Central memory CD8-positive, alpha-beta T cell (primary cell): ENCODE data around the gene ICA1L.

Source experiments
- ATAC-seq: fragments of 150-1000 bp; cut with Tn5 transposase; replicated peaks from 2 replicates; pipeline ENCODE4 v1.10.0; 2022; ENCODE audit warnings: mild to moderate bottlenecking, moderate FRiP score, moderate number of reproducible peaks; ENCODE audit not compliant: poor library complexity, severe bottlenecking; ENCODE audit errors: extremely low read depth
- DNase-seq, 2 donors: peaks; one replicate each; pipeline ENCODE4 v3.0.0; 2021; ENCODE audit warnings: low spot score in 2 of 2
- H3K27ac Mint-ChIP-seq: one replicate; pipeline ENCODE4 v1.8.0; 2022; ENCODE audit warnings: low read depth, mild to moderate bottlenecking, moderate library complexity, mixed read lengths
- H3K27me3 Mint-ChIP-seq: one replicate; pipeline ENCODE4 v1.8.0; 2022; ENCODE audit warnings: mixed read lengths
- H3K36me3 Mint-ChIP-seq: one replicate; pipeline ENCODE4 v1.8.0; 2022; ENCODE audit warnings: mild to moderate bottlenecking, moderate library complexity, mixed read lengths; ENCODE audit not compliant: insufficient read depth
- H3K4me1 Mint-ChIP-seq: one replicate; pipeline ENCODE4 v1.8.0; 2022; ENCODE audit warnings: mixed read lengths
- H3K4me3 Mint-ChIP-seq: one replicate; pipeline ENCODE4 v1.8.0; 2022; ENCODE audit warnings: mild to moderate bottlenecking, moderate library complexity, mixed read lengths
- H3K9me3 Mint-ChIP-seq: one replicate; pipeline ENCODE4 v1.8.0; 2022; ENCODE audit warnings: mixed read lengths

Gene ICA1L

GRCh38 chr2:202765436-202765835 is 106.1 kb downstream of the ICA1L start:
- Mint-ChIP-seq H3K4me3 (no peak overlapping the region), H3K9me3 (no peaks in the 10 kb centered on the region), H3K27ac (no peak overlapping the region), H3K36me3 (peaks cover 23% of the 10 kb centered on the region), H3K27me3 (no peaks in the 10 kb centered on the region), H3K4me1 (peaks cover 10% of the 10 kb centered on the region)
- DNase-seq (no peak), ATAC-seq (no peak)

GRCh38 chr2:202764991-202765390 is 106.6 kb downstream of the ICA1L start:
- peaks cover 22% of the 10 kb centered on the region for H3K36me3 Mint-ChIP-seq
- H3K4me3 Mint-ChIP-seq: no peak overlapping the region
- DNase-seq (no peak), ATAC-seq (no peak)
- no peaks in the 10 kb centered on the region for H3K9me3 Mint-ChIP-seq
- no peak overlapping the region for H3K27ac Mint-ChIP-seq
- no peaks in the 10 kb centered on the region for H3K27me3 Mint-ChIP-seq
- H3K4me1 Mint-ChIP-seq: peaks cover 13% of the 10 kb centered on the region

GRCh38 chr2:202763916-202764315 is 107.7 kb downstream of the ICA1L start:
- H3K27me3 Mint-ChIP-seq: no peaks in the 10 kb centered on the region
- DNase-seq (no peak), ATAC-seq (no peak)
- H3K36me3 Mint-ChIP-seq: peaks cover 19% of the 10 kb centered on the region
- H3K4me3 Mint-ChIP-seq: no peak overlapping the region
- H3K4me1 Mint-ChIP-seq: peaks cover 13% of the 10 kb centered on the region
- no peak overlapping the region for H3K27ac Mint-ChIP-seq
- no peaks in the 10 kb centered on the region for H3K9me3 Mint-ChIP-seq

GRCh38 chr2:202762556-202762955 is 109.0 kb downstream of the ICA1L start:
- H3K9me3 Mint-ChIP-seq: no peaks in the 10 kb centered on the region
- no peak overlapping the region for H3K4me3 Mint-ChIP-seq
- ATAC-seq (no peak), DNase-seq (no peak)
- no peak overlapping the region for H3K27ac Mint-ChIP-seq
- no peaks in the 10 kb centered on the region for H3K27me3 Mint-ChIP-seq
- peaks cover 26% of the 10 kb centered on the region for H3K36me3 Mint-ChIP-seq
- peaks cover 13% of the 10 kb centered on the region for H3K4me1 Mint-ChIP-seq

- Mint-ChIP-seq H3K4me1 (peaks cover 13% of the 10 kb centered on the region), H3K4me3 (no peak overlapping the region), H3K9me3 (no peaks in the 10 kb centered on the region), H3K27me3 (no peaks in the 10 kb centered on the region), H3K36me3 (peaks cover 30% of the 10 kb centered on the region), H3K27ac (no peak overlapping the region)
- ATAC-seq (no peak), DNase-seq (no peak)
Observed at GRCh38 chr2:202760848-202761247, 110.7 kb downstream of the ICA1L start.

GRCh38 chr2:202758604-202759003 is 113.0 kb downstream of the ICA1L start:
- Mint-ChIP-seq H3K4me3 (no peak overlapping the region), H3K27me3 (no peaks in the 10 kb centered on the region), H3K36me3 (peaks cover 28% of the 10 kb centered on the region), H3K4me1 (peaks cover 13% of the 10 kb centered on the region), H3K27ac (no peak overlapping the region), H3K9me3 (no peaks in the 10 kb centered on the region)
- ATAC-seq: no peak
- no peak for DNase-seq

- ATAC-seq: no peak
- Mint-ChIP-seq H3K4me1 (peaks cover 13% of the 10 kb centered on the region), H3K36me3 (peaks cover 28% of the 10 kb centered on the region), H3K4me3 (no peak overlapping the region), H3K27ac (no peak overlapping the region), H3K27me3 (no peaks in the 10 kb centered on the region), H3K9me3 (no peaks in the 10 kb centered on the region)
- no peak for DNase-seq
Observed at GRCh38 chr2:202758128-202758527, 113.4 kb downstream of the ICA1L start.

GRCh38 chr2:202757339-202757738 is 114.2 kb downstream of the ICA1L start:
- no peak for DNase-seq
- no peak overlapping the region for H3K4me3 Mint-ChIP-seq
- no peaks in the 10 kb centered on the region for H3K9me3 Mint-ChIP-seq
- H3K27ac Mint-ChIP-seq: no peak overlapping the region
- no peaks in the 10 kb centered on the region for H3K27me3 Mint-ChIP-seq
- no peak for ATAC-seq
- H3K36me3 Mint-ChIP-seq: peaks cover 26% of the 10 kb centered on the region
- peaks cover 13% of the 10 kb centered on the region for H3K4me1 Mint-ChIP-seq

- Mint-ChIP-seq H3K4me1 (peaks cover 13% of the 10 kb centered on the region), H3K36me3 (peaks cover 23% of the 10 kb centered on the region), H3K27me3 (no peaks in the 10 kb centered on the region), H3K9me3 (no peaks in the 10 kb centered on the region), H3K4me3 (no peak overlapping the region), H3K27ac (no peak overlapping the region)
- no peak for DNase-seq
- ATAC-seq: no peak
Observed at GRCh38 chr2:202756598-202756997, 115.0 kb downstream of the ICA1L start.

GRCh38 chr2:202754936-202755335 is 116.6 kb downstream of the ICA1L start:
- Mint-ChIP-seq H3K9me3 (no peaks in the 10 kb centered on the region), H3K27me3 (no peaks in the 10 kb centered on the region), H3K4me1 (no peaks in the 10 kb centered on the region), H3K4me3 (no peak overlapping the region), H3K27ac (no peak overlapping the region), H3K36me3 (peaks cover 17% of the 10 kb centered on the region)
- ATAC-seq (no peak), DNase-seq (no peak)

GRCh38 chr2:202752071-202752470 is 119.5 kb downstream of the ICA1L start:
- Mint-ChIP-seq H3K9me3 (no peaks in the 10 kb centered on the region), H3K27ac (no peak overlapping the region), H3K4me1 (no peaks in the 10 kb centered on the region), H3K4me3 (no peak overlapping the region), H3K36me3 (peaks cover 5% of the 10 kb centered on the region), H3K27me3 (no peaks in the 10 kb centered on the region)
- no peak for ATAC-seq
- DNase-seq: no peak

GRCh38 chr2:202750763-202751427 is 120.7 kb downstream of the ICA1L start:
- Mint-ChIP-seq H3K27ac (no peak overlapping the region), H3K36me3 (peaks cover 2% of the 10 kb centered on the region), H3K9me3 (no peaks in the 10 kb centered on the region), H3K27me3 (no peaks in the 10 kb centered on the region), H3K4me1 (no peaks in the 10 kb centered on the region), H3K4me3 (no peak overlapping the region)
- no peak for ATAC-seq
- DNase-seq: no peak

- Mint-ChIP-seq H3K4me1 (no peaks in the 10 kb centered on the region), H3K36me3 (no peaks in the 10 kb centered on the region), H3K4me3 (no peak overlapping the region), H3K27ac (no peak overlapping the region), H3K27me3 (no peaks in the 10 kb centered on the region), H3K9me3 (no peaks in the 10 kb centered on the region)
- ATAC-seq (no peak), DNase-seq (no peak)
Observed at GRCh38 chr2:202749477-202749876, 122.1 kb downstream of the ICA1L start.
